Dermis blood vessel endothelial cell (primary cell): Measurements from ENCODE around the gene KIF21B. TPM values are rescaled to one million over a fixed set of nuclear protein-coding genes. Genes with fewer than 3 reads are reported as not detected.
"Not testable (repeated sequence)": the region's sequence is repeated elsewhere in the genome, so short reads cannot be mapped to it uniquely, and the experiment has no call there.

Experiments used
- DNase-seq: peaks from one replicate; pipeline ENCODE4 v3.0.0; 2010
- total RNA-seq: library from RNA; depleted of rRNA; stranded (reverse); fragments of >200 nt; gene quantifications from 2 replicates; pipeline ENCODE4 v1.2.3, GENCODE V29; 2014

Gene KIF21B
- total RNA-seq, 1 donor from 2014 or later: 2.2 TPM

GRCh38 chr1:200970771-200971427 lies 52.6 kb downstream of the KIF21B start:
- no peak for DNase-seq

GRCh38 chr1:200969726-200970561 lies 53.6 kb downstream of the KIF21B start:
- DNase-seq: no peak

- DNase-seq: peak; percentile 12
Observed at GRCh38 chr1:200968469-200969410, 54.8 kb downstream of the KIF21B start.

GRCh38 chr1:200967693-200968468 lies 55.6 kb downstream of the KIF21B start:
- no peak for DNase-seq

GRCh38 chr1:200966934-200967333 lies 56.6 kb downstream of the KIF21B start:
- no peak for DNase-seq

GRCh38 chr1:200965111-200965805 lies 58.3 kb downstream of the KIF21B start:
- DNase-seq: no peak

GRCh38 chr1:200963888-200964287 lies 59.6 kb downstream of the KIF21B start:
- DNase-seq: not testable (repeated sequence)

- no peak for DNase-seq
Observed at GRCh38 chr1:200963076-200963475, 60.4 kb downstream of the KIF21B start.

GRCh38 chr1:200962631-200963030 lies 60.9 kb downstream of the KIF21B start:
- DNase-seq: no peak

GRCh38 chr1:200962151-200962550 lies 61.4 kb downstream of the KIF21B start:
- DNase-seq: not testable (repeated sequence)

GRCh38 chr1:200960948-200961340 lies 62.6 kb downstream of the KIF21B start:
- DNase-seq: no peak

GRCh38 chr1:200960236-200960947 lies 63.1 kb downstream of the KIF21B start:
- DNase-seq: no peak

GRCh38 chr1:200959411-200959921 lies 64.0 kb downstream of the KIF21B start:
- no peak for DNase-seq

- no peak for DNase-seq
Observed at GRCh38 chr1:200958597-200958996, 64.9 kb downstream of the KIF21B start.

GRCh38 chr1:200954434-200954833 lies 69.1 kb downstream of the KIF21B start:
- no peak for DNase-seq

GRCh38 chr1:200951016-200951415 lies 72.5 kb downstream of the KIF21B start:
- DNase-seq: no peak

GRCh38 chr1:200949626-200950025 lies 73.9 kb downstream of the KIF21B start:
- DNase-seq: no peak

GRCh38 chr1:200947059-200947566 lies 76.4 kb downstream of the KIF21B start:
- DNase-seq: no peak

GRCh38 chr1:200945111-200945510 lies 78.4 kb downstream of the KIF21B start:
- no peak for DNase-seq

GRCh38 chr1:200938955-200939354 lies 84.6 kb downstream of the KIF21B start:
- DNase-seq: no peak
